Kidney (tissue), 14 donors: ENCODE measurements around the gene NOC4L. TPM values are rescaled to one million over a fixed set of nuclear protein-coding genes. Genes with fewer than 3 reads are reported as not detected.

Experiments
- DNase-seq, 5 donors: peaks; one replicate each; pipeline ENCODE4 v3.0.0-alpha.2; 2013 to 2020
- FAIRE-seq: peaks from 2 replicates; lab custom pipeline; 2012; peaks lifted over from hg19 to GRCh38; lab: Jason Lieb, UNC
- H3K27ac ChIP-seq, 2 donors: one replicate each; pipeline ENCODE4 v1.7.0; 2013; ENCODE audit warnings: low read depth in 2 of 2, low read length in 2 of 2, inconsistent platforms in 1 of 2
- H3K27me3 ChIP-seq: one replicate; pipeline ENCODE4 v1.7.1; 2013; ENCODE audit warnings: low read length, inconsistent platforms; ENCODE audit not compliant: control insufficient read depth, insufficient read depth
- H3K36me3 ChIP-seq, 3 donors: one replicate each; pipeline versions ENCODE4 v1.7.0 to v1.7.1; 2013; ENCODE audit warnings: low read length in 3 of 3, control low read depth in 1 of 3, inconsistent platforms in 1 of 3; ENCODE audit not compliant: insufficient read depth in 3 of 3, control insufficient read depth in 2 of 3
- H3K4me1 ChIP-seq, 3 donors: one replicate each; pipeline versions ENCODE4 v1.7.0 to v1.7.1; 2013; ENCODE audit warnings: low read length in 3 of 3, inconsistent platforms in 1 of 3, low read depth in 1 of 3; ENCODE audit not compliant: control insufficient read depth in 2 of 3, insufficient read depth in 2 of 3
- H3K4me3 ChIP-seq, 3 donors: one replicate each; pipeline versions ENCODE4 v1.7.0 to v1.8.1; 2013; ENCODE audit warnings: low read length in 3 of 3, control low read depth in 1 of 3, inconsistent platforms in 1 of 3
- H3K9ac ChIP-seq, 3 donors: one replicate each; pipeline versions ENCODE4 v1.7.0 to v1.7.1; 2013; ENCODE audit warnings: low read length in 3 of 3, control low read depth in 1 of 3, inconsistent platforms in 1 of 3
- H3K9me3 ChIP-seq, 3 donors: one replicate each; pipeline versions ENCODE4 v1.7.0 to v1.7.1; 2013; ENCODE audit warnings: low read length in 3 of 3, control low read depth in 1 of 3, inconsistent platforms in 1 of 3; ENCODE audit not compliant: control insufficient read depth in 2 of 3, insufficient read depth in 1 of 3
- intact Hi-C: fragments of 100-400 bp; cut with DNase I; formaldehyde crosslinking; loops from one replicate; pipeline ENCODE4 v1.11.1; 2022
- polyA plus RNA-seq: library from polyadenylated mRNA; stranded (reverse); fragments of 350-450 nt; fragmentation: Illumina TruSeq; extraction: RNeasy Lipid Tissue Mini Kit (QIAGEN cat#74804); gene quantifications from one replicate; pipeline ENCODE4 v1.2.3, GENCODE V29; 2014; ENCODE audit warnings: low read depth, low replicate concordance; ENCODE audit not compliant: insufficient read depth
- total RNA-seq: library from RNA; stranded (reverse); fragmentation: NEBNext Ultra II Directional; extraction: Animal tissue kit (Norgen Biotek cat#: 25700); gene quantifications from one replicate; pipeline ENCODE4 v1.2.1, GENCODE V29; 2021
- TF ChIP-seq, protein P1 (sequence below): IDR thresholded peaks from 3 replicates; pipeline ENCODE4 v1.5.1; 2012; ENCODE audit warnings: mild to moderate bottlenecking, moderate library complexity, borderline replicate concordance; ENCODE audit not compliant: insufficient read depth; ENCODE audit errors: extremely low read depth
- donor health status: control.
- donor health status: control.
- donor health status: control.
- donor health status: control.
- donor health status: control.
- donor health status: DM: yes; HTN: yes; CAD: no.
- donor health status: Normal renal cell carcinoma (clear cell type).

The NOC4L gene
- total and polyA plus RNA-seq, 2 donors from 2014 or later = 20.0 to 22.3 TPM

DNA sequence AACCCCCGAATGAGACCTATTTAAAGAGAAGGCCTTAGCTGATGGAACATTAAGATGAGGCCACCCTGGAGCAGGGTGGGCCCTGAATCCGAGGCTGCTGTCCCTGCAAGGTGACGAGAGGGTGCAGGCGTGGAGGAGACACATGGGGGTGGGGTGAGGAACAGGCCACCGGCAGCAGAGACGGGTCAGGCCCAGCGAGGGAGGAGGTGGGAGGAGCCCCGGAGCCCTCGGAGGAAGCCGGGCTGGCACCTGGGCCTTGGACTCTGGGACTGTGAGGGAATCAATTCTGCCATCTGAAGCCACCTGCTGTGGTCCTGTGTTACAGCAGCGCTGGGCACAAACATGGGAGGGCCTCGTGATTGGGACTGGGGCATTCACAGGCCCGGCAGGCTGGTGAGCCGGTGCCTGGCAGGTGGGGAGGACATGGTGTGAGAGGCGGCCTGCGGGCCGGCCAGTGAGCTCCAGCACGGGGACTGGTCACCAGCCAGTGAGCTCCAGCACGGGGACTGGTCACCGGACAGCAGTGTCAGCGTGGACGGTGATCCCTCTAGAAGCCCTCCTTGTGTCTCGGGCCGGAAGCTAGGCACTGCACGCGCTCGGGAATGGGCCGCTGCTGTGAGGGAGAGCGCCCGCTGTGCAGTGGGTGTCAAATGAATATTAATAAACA lies 46.7 kb downstream of the NOC4L start:
- TF ChIP-seq, protein P1, sequence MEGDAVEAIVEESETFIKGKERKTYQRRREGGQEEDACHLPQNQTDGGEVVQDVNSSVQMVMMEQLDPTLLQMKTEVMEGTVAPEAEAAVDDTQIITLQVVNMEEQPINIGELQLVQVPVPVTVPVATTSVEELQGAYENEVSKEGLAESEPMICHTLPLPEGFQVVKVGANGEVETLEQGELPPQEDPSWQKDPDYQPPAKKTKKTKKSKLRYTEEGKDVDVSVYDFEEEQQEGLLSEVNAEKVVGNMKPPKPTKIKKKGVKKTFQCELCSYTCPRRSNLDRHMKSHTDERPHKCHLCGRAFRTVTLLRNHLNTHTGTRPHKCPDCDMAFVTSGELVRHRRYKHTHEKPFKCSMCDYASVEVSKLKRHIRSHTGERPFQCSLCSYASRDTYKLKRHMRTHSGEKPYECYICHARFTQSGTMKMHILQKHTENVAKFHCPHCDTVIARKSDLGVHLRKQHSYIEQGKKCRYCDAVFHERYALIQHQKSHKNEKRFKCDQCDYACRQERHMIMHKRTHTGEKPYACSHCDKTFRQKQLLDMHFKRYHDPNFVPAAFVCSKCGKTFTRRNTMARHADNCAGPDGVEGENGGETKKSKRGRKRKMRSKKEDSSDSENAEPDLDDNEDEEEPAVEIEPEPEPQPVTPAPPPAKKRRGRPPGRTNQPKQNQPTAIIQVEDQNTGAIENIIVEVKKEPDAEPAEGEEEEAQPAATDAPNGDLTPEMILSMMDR = no peak
- intact Hi-C loops = no loop called here
- Histone ChIP-seq H3K27me3 (no peaks in the 10 kb centered on the region), H3K27ac (no peak overlapping the region), H3K36me3 (no peaks in the 10 kb centered on the region), H3K9ac (no peak overlapping the region), H3K9me3 (peaks cover 0 to 5% (median 4%) of the 10 kb centered on the region in 3 donors), H3K4me1 (peaks cover 0 to 8% (median 6%) of the 10 kb centered on the region in 3 donors), H3K4me3 (peak overlapping the region in 1 of 3 donors; percentile 65)
- DNase-seq (no peak), FAIRE-seq (no peak)

DNA sequence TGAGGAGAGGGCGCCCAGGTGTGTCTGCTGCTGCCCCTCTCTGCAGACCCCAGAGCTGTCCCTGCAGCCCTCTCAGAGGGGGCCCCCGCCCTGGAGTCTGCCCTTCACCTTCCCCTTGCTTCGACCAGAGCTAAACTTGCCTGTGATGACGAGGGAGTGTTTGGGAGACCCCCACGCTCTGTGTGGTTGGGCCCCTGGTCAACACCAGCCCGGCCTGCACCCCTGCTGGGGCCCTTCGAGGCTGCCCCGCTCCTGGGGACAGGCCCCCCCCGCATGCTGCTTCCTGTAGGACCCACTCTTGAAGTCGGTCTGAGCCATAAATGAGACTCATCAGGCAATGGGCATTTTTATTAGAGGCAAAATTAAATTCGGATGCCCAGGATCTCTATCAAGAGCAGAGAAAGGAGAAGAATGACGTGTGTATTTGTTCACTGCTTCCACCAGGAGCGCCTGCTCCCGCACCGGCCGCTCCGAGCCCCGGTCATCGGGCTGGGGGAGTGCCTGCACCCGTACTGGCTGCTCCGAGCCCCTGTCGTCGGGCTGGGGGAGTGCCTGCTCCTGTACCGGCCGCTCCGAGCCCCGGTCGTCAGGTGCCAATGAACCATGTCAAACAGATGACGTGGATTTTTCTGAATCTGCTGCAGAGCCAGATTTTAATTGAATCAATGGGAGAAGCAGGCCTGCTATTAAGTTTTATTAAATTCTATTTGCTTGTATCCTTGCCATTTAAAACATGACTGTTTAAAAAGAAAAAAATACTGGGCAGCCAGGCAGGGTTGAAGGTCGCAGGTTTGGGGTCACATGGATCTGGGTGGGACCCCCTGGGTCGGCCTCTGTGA lies 47.7 kb downstream of the NOC4L start:
- TF ChIP-seq, protein P1 = no peak
- Histone ChIP-seq H3K4me1 (peaks cover 0 to 8% (median 6%) of the 10 kb centered on the region in 3 donors), H3K9ac (no peak overlapping the region), H3K9me3 (peaks cover 0 to 5% (median 4%) of the 10 kb centered on the region in 3 donors), H3K36me3 (no peaks in the 10 kb centered on the region), H3K27ac (no peak overlapping the region), H3K27me3 (no peaks in the 10 kb centered on the region), H3K4me3 (no peak overlapping the region)
- intact Hi-C loops = no loop called here
- peak in 4 of 5 donors; percentile 72 to 83 (median 76) for DNase-seq
- no peak for FAIRE-seq

DNA sequence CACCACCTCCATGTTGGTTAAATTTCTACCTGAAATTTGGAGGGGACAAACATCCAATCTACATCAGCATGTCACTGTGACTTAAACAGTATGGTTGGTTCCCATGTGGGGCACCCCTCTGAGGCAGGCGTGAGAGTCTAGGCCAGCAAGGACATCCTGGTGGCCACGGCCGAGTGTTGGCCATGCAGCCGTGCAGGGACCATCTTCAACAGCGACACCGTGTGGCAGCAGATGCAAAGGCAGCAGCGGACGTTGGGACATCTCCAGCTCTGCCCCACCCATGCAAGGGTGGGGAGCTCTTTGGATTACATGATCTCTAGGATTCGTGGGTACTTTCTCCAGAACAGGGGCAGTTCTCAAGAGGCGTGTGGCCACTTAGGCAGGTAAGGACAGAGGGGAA lies 49.8 kb downstream of the NOC4L start:
- Histone ChIP-seq H3K27me3 (no peaks in the 10 kb centered on the region), H3K4me1 (peaks cover 0 to 8% (median 6%) of the 10 kb centered on the region in 3 donors), H3K36me3 (no peaks in the 10 kb centered on the region), H3K4me3 (no peak overlapping the region), H3K9ac (no peak overlapping the region), H3K9me3 (peaks cover 0 to 5% (median 4%) of the 10 kb centered on the region in 3 donors), H3K27ac (no peak overlapping the region)
- intact Hi-C loops = no loop called here
- DNase-seq = no peak
- TF ChIP-seq, protein P1 = no peak
- FAIRE-seq = no peak
